GM12878 (cell line): ENCODE measurements around the gene RSL24D1. TPM values are rescaled to one million over a fixed set of nuclear protein-coding genes. Genes with fewer than 3 reads are reported as not detected.

ENCODE experiments used
- ASH2L ChIP-seq: fragments of 300-600, 200-600 bp; sonication (generic); IDR thresholded peaks from 2 replicates; pipeline ENCODE4 v1.6.1; 2017; ENCODE audit warnings: low read depth, mild to moderate bottlenecking, borderline replicate concordance
- BCL11A ChIP-seq: IDR thresholded peaks from 2 replicates; pipeline ENCODE4 v1.6.1; 2011; ENCODE audit warnings: low read depth, low read length
- BCLAF1 ChIP-seq: fragments of 450-650 bp; IDR thresholded peaks from 2 replicates; pipeline ENCODE4 v1.6.1; 2017; ENCODE audit warnings: antibody characterized with exemption, mild to moderate bottlenecking, moderate library complexity
- CBX5 ChIP-seq: sonication (generic); IDR thresholded peaks from 2 replicates; pipeline ENCODE4 v1.6.1; 2016; ENCODE audit warnings: low read depth, moderate library complexity, mild to moderate bottlenecking, inconsistent platforms
- CEBPB ChIP-seq, 2 experiments: fragments of 150-350 bp in 1 of 2; IDR thresholded peaks; 2 replicates each; pipeline ENCODE4 v1.6.1; 2012 to 2014; ENCODE audit warnings: low read depth in 2 of 2, low read length in 2 of 2, borderline replicate concordance in 1 of 2, inconsistent platforms in 1 of 2
- CEBPZ ChIP-seq: fragments of 150-350 bp; IDR thresholded peaks from 2 replicates; pipeline ENCODE4 v1.6.1; 2016; ENCODE audit warnings: low read depth, low read length
- CHD1 ChIP-seq: IDR thresholded peaks from 2 replicates; pipeline ENCODE4 v1.6.1; 2012; ENCODE audit warnings: low read depth, low read length, improper control_type of control experiment
- CHD4 ChIP-seq: fragments of 200-600 bp; sonication (generic); IDR thresholded peaks from 2 replicates; pipeline ENCODE4 v1.6.1; 2016; ENCODE audit warnings: mild to moderate bottlenecking
- CTCF ChIP-seq, 3 experiments: IDR thresholded peaks in 2 of 3; conservative IDR thresholded peaks in 1 of 3; 2 replicates each; pipeline ENCODE4 v1.5.1; 2011; ENCODE audit warnings: low read depth in 3 of 3, low read length in 3 of 3, mild to moderate bottlenecking in 3 of 3, control low read depth in 2 of 3, moderate library complexity in 2 of 3, inconsistent platforms in 1 of 3, mixed read lengths in 1 of 3; ENCODE audit not compliant: control insufficient read depth in 2 of 3, insufficient read depth in 1 of 3; ENCODE audit errors: extremely low read depth in 1 of 3
- E2F8 ChIP-seq: fragments of 450-650 bp; IDR thresholded peaks from 2 replicates; pipeline ENCODE4 v1.6.1; 2018; ENCODE audit warnings: mild to moderate bottlenecking, low read depth, moderate library complexity; ENCODE audit not compliant: partially characterized antibody
- RBBP5 ChIP-seq: fragments of 200-600 bp; sonication (generic); conservative IDR thresholded peaks from 2 replicates; pipeline ENCODE4 v1.6.1; 2016
- RCOR1 ChIP-seq: conservative IDR thresholded peaks from 2 replicates; pipeline ENCODE4 v1.6.1; 2012; ENCODE audit warnings: low read depth, low read length, improper control_type of control experiment
- RELB ChIP-seq: fragments of 450-650 bp; IDR thresholded peaks from 2 replicates; pipeline ENCODE4 v1.6.1; 2017; ENCODE audit warnings: low read depth, mild to moderate bottlenecking, moderate library complexity
- SREBF1 ChIP-seq: IDR thresholded peaks from 2 replicates; pipeline ENCODE4 v1.6.1; 2012; ENCODE audit warnings: mild to moderate bottlenecking, low read length
- polyA plus RNA-seq, 11 experiments: library from polyadenylated mRNA; depleted of rRNA in 4 of 11; unstranded in 6 of 11; stranded (reverse) in 5 of 11; fragments of >200 nt; fragmentation: Nextera tagmentation in 4 of 11; fragmentation: Illumina TruSeq in 1 of 11; extraction: Ambion mirVana in 4 of 11; extraction: Trizol in 1 of 11; gene quantifications; 1 replicate in 1 of 11; 2 replicates in 10 of 11; pipeline versions ENCODE4 v1.2.1 to v1.2.3, GENCODE V29; 2011 to 2016; ENCODE audit warnings: inconsistent platforms in 2 of 11, missing spikeins in 2 of 11, low read depth in 1 of 11
- total RNA-seq, 4 experiments: library from RNA; depleted of rRNA in 3 of 4; stranded (reverse); fragments of >200 nt in 3 of 4; fragmentation: Illumina TruSeq in 1 of 4; extraction: Trizol in 1 of 4; gene quantifications; 2 replicates each; pipeline versions ENCODE4 v1.2.1 to v1.2.3, GENCODE V29; 2013 to 2021

Gene RSL24D1
- total and polyA plus RNA-seq, 10 of the 15 experiments (the other 5 are each of a cell fraction or from before 2014, with no cell fraction given): 94.9 to 249 (median 121) TPM

- TF ChIP-seq BCLAF1 (no peak), CBX5 (no peak), CTCF (IDR thresholded peaks at IDR 0.05 in 2 of 3, conservative IDR thresholded peaks at IDR 0.05 in 1 of 3; ENCODE audit: control insufficient read depth in 2 of 3, extremely low read depth in 1 of 3, insufficient read depth in 1 of 3, low read depth in 3 of 3, low read length in 3 of 3) (no peak), RBBP5 (no peak), E2F8 (no peak), SREBF1 (no peak), RCOR1 (no peak), CEBPZ (no peak), RELB (peak; percentile 62; the same call in 1 of the 2 replicates), ASH2L (no peak), CEBPB (IDR thresholded peaks at IDR 0.05; ENCODE audit: borderline replicate concordance in 1 of 2, low read depth in 2 of 2, low read length in 2 of 2) (peak in 1 of 2 experiments; percentile 77; a peak in 1 of 4 replicates), BCL11A (no peak), CHD1 (no peak), CHD4 (no peak)
Measured at GRCh38 chr15:55221090-55222011, 24.6 kb upstream of the RSL24D1 start (continued).
